ENCODE results near the gene THOC7.

The THOC7 gene

DNA sequence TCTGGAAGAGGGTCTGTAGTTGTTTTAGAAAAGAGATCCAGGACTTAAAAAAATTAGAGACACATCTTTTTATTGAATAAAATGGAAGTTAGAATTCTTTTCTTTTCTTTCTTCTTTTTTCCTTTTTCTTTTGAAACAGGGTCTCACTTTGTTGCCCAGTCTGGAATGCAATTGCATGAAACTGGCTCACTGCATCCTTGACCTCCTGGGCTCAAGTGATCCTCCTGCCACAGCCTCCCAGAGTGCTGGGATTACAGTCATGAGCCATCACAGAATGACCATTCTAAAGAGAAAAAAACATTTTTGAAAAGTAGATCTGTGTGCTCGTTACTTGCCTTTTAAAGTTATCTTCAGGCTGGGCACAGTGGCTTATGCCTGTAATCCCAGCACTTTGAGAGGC, 3.6 kb upstream of the THOC7 start:
- Histone ChIP-seq H3K36me3 (peaks cover 27% of the 10 kb centered on the region; the same call in 1 of the 2 replicates), H3K4me2 (no peak overlapping the region), H3K9me3 (no peaks in the 10 kb centered on the region), H3K4me3 (no peak overlapping the region), H4K20me1 (peaks cover 66% of the 10 kb centered on the region), H3K27me3 (no peaks in the 10 kb centered on the region), H3K27ac (no peak overlapping the region), H3K9ac (no peak overlapping the region), H3K4me1 (peaks cover 35% of the 10 kb centered on the region)
- TF ChIP-seq Cebpa-rat (IDR thresholded peaks at IDR 0.05): no peak

DNA sequence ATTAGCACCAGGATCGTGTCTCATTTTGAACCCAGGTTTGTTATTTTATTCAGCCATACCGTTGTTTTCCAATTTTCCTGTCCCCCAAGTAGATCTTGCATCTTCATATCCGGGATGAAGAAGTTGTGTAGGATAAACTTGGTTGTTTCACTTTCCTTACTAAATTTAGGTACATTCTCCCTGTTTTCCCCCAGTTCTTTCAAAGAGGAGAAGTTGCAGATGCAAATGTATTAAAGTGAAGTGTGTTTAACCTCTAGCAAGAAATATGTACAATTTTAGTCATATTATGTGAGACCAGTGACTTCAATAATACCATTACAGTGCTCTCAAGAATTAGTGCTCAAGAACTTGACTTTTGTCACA, 1.3 kb upstream of the THOC7 start:
- Histone ChIP-seq H3K27ac (peak overlapping the region; percentile 98), H3K4me1 (peaks cover 30% of the 10 kb centered on the region), H3K36me3 (peaks cover 27% of the 10 kb centered on the region; the same call in 1 of the 2 replicates), H3K9ac (peak overlapping the region; percentile 99), H3K27me3 (no peaks in the 10 kb centered on the region), H3K4me3 (peak overlapping the region; percentile 80), H4K20me1 (peaks cover 65% of the 10 kb centered on the region), H3K9me3 (no peaks in the 10 kb centered on the region), H3K4me2 (peak overlapping the region; percentile 95)
- TF ChIP-seq Cebpa-rat (IDR thresholded peaks at IDR 0.05): no peak

DNA sequence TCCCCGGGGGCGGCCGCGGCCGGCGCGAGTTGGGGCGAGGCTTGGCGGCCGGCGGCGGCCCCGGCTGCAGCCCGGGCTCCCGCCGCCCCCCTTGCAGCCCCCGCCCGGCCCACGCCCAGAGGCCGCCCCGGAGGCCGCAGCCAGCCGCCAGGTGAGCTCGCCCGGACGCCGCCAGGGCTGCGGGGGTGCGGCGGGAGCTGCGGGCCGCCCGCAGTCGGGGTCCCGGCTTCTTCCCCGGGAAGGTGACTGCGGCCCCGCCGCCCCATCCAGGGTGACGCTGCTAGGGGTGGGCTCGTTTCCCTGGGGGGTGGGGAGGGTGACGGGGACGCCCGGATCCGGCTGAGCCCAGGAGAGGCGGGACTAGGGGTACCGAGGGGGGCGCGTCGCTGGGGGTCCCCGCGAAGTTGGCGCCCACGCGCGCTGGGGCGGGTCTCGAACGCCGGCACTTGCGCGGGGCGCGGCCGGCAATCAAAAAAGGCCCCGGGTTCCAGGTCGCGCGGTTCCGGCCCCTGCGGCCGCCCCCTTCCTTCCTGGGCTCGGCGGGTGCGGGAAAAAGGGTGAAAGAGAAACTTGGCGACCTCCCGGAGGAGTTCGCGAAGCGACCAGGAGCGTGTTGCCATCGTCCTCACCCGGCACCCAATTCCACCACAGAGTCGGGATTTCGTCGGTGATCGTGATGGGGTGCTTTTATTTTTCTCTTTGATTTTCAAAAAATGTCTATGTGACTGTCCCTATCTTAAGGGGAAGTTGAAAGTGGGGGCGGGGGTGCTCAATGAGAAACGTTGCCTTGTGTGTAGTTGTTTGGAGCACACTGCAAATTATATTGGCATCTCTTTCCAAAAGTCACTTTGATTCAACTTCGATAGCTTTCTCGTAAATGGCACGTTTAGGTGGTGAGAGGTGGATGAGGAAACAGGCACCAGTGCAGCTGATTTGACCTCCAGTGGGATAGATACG, 681 bp upstream of the THOC7 start:
- Histone ChIP-seq H3K4me1 (peaks cover 30% of the 10 kb centered on the region), H3K9me3 (no peaks in the 10 kb centered on the region), H3K4me3 (peak overlapping the region; percentile 80), H3K27ac (peak overlapping the region; percentile 98), H3K27me3 (no peaks in the 10 kb centered on the region), H3K36me3 (peaks cover 25% of the 10 kb centered on the region; the same call in 1 of the 2 replicates), H3K4me2 (peak overlapping the region; percentile 95), H4K20me1 (peaks cover 65% of the 10 kb centered on the region), H3K9ac (peak overlapping the region; percentile 99)
- TF ChIP-seq Cebpa-rat (IDR thresholded peaks at IDR 0.05): no peak

DNA sequence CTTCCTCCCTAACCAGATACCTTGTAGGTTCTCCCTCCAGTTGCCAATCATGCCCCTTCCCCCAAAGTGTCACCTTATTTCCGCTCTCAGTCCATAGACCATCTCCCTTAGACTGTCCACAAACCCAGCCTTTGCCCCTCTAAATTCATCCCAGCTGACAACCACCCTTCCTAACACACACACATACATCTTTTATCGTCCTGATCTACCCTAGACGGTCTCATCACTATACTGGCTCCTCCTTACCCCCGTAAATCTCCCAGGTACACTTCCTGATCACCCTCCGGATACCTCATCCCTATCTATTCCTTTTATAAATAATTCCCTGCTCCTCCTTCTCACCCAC, 828 bp downstream of the THOC7 start:
- Histone ChIP-seq H3K4me2 (peak overlapping the region; percentile 94), H4K20me1 (peaks cover 62% of the 10 kb centered on the region), H3K9ac (peak overlapping the region; percentile 99), H3K27me3 (no peaks in the 10 kb centered on the region), H3K36me3 (peaks cover 15% of the 10 kb centered on the region; the same call in 1 of the 2 replicates), H3K4me3 (peak overlapping the region; percentile 80), H3K27ac (peak overlapping the region; percentile 98), H3K9me3 (no peaks in the 10 kb centered on the region), H3K4me1 (peaks cover 30% of the 10 kb centered on the region)
- no peak for TF ChIP-seq Cebpa-rat (IDR thresholded peaks at IDR 0.05)

DNA sequence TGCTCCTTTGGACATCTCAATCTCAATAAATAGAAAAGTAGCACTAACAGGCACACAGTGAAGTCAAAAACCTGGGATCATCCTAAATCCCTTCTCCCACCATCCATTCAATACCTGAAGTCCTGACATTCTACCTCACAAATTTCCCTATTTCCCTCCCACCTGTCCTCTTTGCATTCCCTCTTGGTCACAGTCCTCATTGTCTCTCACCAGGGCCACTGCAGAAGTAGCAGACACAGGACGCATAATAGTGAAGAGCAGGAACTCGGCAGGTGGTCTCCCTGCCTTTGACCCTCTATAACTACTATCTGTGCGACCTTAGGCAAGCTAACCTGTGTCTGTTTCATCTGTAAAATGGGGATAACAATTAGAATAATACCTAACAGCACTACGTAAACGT, 2.3 kb downstream of the THOC7 start:
- Histone ChIP-seq H3K9ac (no peak overlapping the region), H3K27me3 (no peaks in the 10 kb centered on the region), H3K4me2 (0 out of 2 replicates have a peak overlapping the region, but pooled peaks have one; percentile 94), H3K4me1 (peaks cover 30% of the 10 kb centered on the region), H3K4me3 (no peak overlapping the region), H3K9me3 (no peaks in the 10 kb centered on the region), H4K20me1 (peaks cover 65% of the 10 kb centered on the region), H3K36me3 (peaks cover 9% of the 10 kb centered on the region; the same call in 1 of the 2 replicates), H3K27ac (no peak overlapping the region)
- TF ChIP-seq Cebpa-rat (IDR thresholded peaks at IDR 0.05): no peak

DNA sequence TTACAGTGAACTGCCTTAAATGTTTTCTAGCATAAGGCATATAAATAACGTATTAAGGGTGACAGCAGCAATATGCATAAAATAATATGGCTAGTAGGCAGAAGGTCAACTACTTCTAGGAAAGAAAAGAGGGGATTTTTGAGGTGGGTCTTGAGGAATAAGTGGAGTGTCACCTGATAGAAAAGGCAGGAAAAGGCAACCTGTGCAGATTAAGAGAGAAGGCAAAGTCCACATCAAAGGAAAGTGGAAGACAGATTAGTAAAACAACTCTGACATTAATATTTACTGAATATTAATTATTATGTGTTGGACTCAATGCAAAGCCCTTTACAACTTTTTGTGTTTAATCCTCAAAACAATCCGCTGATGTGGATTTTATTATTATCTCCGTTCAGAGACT, 2.8 kb downstream of the THOC7 start:
- H3K27me3 ChIP-seq: no peaks in the 10 kb centered on the region
- peaks cover 65% of the 10 kb centered on the region for H4K20me1 ChIP-seq
- no peak for TF ChIP-seq Cebpa-rat (IDR thresholded peaks at IDR 0.05)
- no peak overlapping the region for H3K4me3 ChIP-seq
- peaks cover 28% of the 10 kb centered on the region for H3K4me1 ChIP-seq
- 0 out of 2 replicates have a peak, but pooled peaks cover 5% of the 10 kb centered on the region for H3K36me3 ChIP-seq
- H3K4me2 ChIP-seq: no peak overlapping the region
- no peak overlapping the region for H3K27ac ChIP-seq
- H3K9ac ChIP-seq: no peak overlapping the region
- H3K9me3 ChIP-seq: no peaks in the 10 kb centered on the region

DNA sequence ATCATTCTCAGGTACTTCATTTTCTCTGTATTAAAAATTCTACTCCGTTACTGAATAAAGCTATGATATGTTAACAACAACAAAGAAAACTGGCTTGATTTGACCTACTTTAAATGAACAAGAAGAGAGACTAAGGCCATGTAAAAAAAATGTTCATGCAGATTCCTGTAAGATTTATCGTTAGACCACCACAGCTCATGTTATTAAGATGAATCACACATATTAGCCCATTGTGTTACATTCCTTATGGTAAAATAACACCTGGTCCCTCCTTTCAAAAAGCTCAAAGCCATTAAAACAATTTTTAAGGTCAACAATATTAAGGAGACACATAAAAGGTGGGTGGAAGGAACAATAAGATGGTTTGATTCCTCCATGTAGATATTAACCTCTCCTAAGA, 6.3 kb downstream of the THOC7 start:
- no peaks in the 10 kb centered on the region for H3K9me3 ChIP-seq
- H3K27ac ChIP-seq: no peak overlapping the region
- no peak overlapping the region for H3K4me2 ChIP-seq
- H4K20me1 ChIP-seq: peaks cover 94% of the 10 kb centered on the region
- H3K4me1 ChIP-seq: peaks cover 12% of the 10 kb centered on the region
- TF ChIP-seq Cebpa-rat (IDR thresholded peaks at IDR 0.05): no peak
- H3K36me3 ChIP-seq: peaks cover 25% of the 10 kb centered on the region
- no peak overlapping the region for H3K9ac ChIP-seq
- H3K27me3 ChIP-seq: no peaks in the 10 kb centered on the region
- H3K4me3 ChIP-seq: no peak overlapping the region

DNA sequence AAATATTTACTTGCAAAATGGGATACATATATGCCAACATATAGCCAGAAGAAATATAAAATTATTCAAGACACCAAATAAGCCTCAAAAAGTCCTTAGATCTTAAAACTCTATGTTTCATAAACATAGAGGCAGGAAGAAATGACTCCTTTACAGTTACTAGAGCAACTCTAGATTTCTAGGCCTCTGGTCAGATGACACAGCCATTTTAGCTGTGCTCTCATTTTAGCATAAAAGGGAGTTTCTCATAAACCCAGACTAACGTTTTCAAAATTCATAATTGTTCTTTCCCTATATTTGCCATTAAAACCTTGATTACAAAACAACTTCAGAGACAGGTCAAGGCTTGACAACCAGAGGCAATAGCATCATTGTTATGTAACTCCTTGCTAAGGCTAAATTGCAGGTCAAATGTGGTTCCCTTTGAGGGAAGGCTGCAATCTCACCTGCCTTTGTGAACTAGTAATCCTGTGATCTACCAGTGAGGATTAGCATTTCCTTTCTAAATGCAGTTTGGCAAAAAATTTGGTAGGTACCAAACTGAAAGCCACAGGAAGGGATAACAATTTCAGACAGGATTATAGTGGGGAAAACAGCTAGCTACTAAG, 8.2 kb downstream of the THOC7 start:
- Histone ChIP-seq H3K4me3 (no peak overlapping the region), H3K27me3 (no peaks in the 10 kb centered on the region), H3K4me2 (no peak overlapping the region), H3K36me3 (peaks cover 44% of the 10 kb centered on the region), H3K9ac (no peak overlapping the region), H3K9me3 (no peaks in the 10 kb centered on the region), H4K20me1 (peaks cover 96% of the 10 kb centered on the region), H3K4me1 (no peaks in the 10 kb centered on the region), H3K27ac (no peak overlapping the region)
- TF ChIP-seq Cebpa-rat (IDR thresholded peaks at IDR 0.05): no peak

DNA sequence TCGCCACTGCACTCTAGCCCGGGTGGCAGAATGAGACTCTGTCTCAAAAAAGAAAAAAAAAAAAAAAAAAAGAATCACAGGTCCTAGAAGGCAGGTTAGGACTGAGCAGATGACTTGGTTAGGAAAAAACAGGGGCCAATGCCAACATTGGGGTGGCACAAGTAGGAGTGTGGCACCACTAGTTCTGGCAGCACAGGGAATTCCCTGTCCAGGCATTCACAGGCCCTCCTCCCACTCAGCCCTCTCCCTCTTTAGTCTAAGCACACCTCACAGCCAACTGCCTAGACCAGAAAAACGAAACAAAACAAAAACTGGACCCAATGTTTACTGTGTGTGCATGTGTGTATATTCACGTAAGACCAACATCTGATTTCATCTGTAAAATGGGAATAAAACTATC, 10.5 kb downstream of the THOC7 start:
- Histone ChIP-seq H3K9me3 (no peaks in the 10 kb centered on the region), H3K4me1 (no peaks in the 10 kb centered on the region), H3K9ac (no peak overlapping the region), H3K36me3 (peaks cover 45% of the 10 kb centered on the region), H4K20me1 (peaks cover 89% of the 10 kb centered on the region), H3K4me3 (no peak overlapping the region), H3K27ac (no peak overlapping the region), H3K27me3 (no peaks in the 10 kb centered on the region), H3K4me2 (no peak overlapping the region)
- no peak for TF ChIP-seq Cebpa-rat (IDR thresholded peaks at IDR 0.05)

DNA sequence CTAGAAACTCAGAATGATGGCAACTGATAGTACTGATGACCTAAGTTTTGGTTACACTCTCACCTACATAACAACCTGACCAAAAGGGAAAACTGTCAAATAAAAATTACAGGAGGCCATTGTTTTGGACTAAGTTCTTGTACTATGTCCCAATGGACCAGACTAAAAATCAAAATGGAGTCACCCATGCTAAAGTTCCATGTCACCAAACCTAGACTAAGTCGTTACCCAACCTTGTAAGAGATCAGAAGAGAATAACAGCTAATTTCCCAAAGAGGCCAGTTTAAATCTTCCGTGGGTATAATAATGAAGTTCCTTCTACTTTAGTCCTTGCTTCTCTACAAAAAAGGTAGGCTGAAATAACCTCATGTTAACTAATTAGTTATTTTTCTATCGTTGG, 12.3 kb downstream of the THOC7 start:
- Histone ChIP-seq H3K36me3 (peaks cover 50% of the 10 kb centered on the region), H3K27ac (no peak overlapping the region), H3K4me1 (no peaks in the 10 kb centered on the region), H3K4me3 (no peak overlapping the region), H3K27me3 (no peaks in the 10 kb centered on the region), H3K9me3 (no peaks in the 10 kb centered on the region), H3K9ac (no peak overlapping the region), H3K4me2 (no peak overlapping the region), H4K20me1 (peaks cover 88% of the 10 kb centered on the region)
- TF ChIP-seq Cebpa-rat (IDR thresholded peaks at IDR 0.05): no peak

Measured in BLaER1 (cell line).